ENCODE measurements around the gene PICK1.

DNA sequence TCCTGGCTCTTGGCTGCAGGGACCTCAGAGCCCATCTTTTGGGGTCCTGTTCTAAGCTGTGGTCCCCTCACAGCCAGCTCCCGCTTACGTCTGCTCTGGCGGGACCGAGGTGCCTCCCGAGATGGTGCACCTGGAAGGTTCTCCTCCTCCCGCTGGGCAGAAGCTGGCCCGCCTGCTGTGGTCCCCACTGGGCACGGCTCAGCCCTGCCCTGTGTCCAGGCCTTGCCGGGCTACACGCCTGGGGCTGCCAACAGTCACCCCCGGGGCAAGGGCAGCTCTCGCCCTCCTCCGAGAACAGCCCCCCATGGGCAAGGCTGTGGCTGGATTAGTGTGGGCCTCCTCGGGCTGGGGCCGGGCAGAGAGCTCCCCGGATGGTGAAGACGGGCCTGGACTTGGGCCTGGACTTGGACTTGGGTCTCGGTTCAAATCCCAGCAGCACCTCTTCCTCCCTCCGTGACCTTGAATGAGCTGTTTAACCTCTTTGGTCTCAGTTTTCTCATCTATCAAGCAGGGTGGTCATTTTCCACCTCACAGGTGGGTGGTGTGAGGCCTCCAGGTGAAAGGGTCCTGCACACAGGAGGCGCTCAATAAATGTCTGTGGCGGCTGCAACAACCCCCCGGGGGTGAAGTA is 52.3 kb downstream of the PICK1 start:
- TF ChIP-seq, protein P1, sequence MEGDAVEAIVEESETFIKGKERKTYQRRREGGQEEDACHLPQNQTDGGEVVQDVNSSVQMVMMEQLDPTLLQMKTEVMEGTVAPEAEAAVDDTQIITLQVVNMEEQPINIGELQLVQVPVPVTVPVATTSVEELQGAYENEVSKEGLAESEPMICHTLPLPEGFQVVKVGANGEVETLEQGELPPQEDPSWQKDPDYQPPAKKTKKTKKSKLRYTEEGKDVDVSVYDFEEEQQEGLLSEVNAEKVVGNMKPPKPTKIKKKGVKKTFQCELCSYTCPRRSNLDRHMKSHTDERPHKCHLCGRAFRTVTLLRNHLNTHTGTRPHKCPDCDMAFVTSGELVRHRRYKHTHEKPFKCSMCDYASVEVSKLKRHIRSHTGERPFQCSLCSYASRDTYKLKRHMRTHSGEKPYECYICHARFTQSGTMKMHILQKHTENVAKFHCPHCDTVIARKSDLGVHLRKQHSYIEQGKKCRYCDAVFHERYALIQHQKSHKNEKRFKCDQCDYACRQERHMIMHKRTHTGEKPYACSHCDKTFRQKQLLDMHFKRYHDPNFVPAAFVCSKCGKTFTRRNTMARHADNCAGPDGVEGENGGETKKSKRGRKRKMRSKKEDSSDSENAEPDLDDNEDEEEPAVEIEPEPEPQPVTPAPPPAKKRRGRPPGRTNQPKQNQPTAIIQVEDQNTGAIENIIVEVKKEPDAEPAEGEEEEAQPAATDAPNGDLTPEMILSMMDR (IDR thresholded peaks at IDR 0.05): no peak
- TF ChIP-seq POLR2A (IDR thresholded peaks at IDR 0.05): no peak
